ENCODE results near the gene CAMK2N2.
A peak's percentile ranks its signal among the peaks of the same experiment; 100 is the strongest.
"Not testable (repeated sequence)": the region's sequence is repeated elsewhere in the genome, so short reads cannot be mapped to it uniquely, and the experiment has no call there.

CAMK2N2 gene

GRCh38 chr3:184272269-184272668 lies 10.9 kb upstream of the CAMK2N2 start:
- DNase-seq, result no peak

- DNase-seq, result not testable (repeated sequence)
Measured at GRCh38 chr3:184267249-184267648, 5.9 kb upstream of the CAMK2N2 start.

- no peak for DNase-seq
Measured at GRCh38 chr3:184262764-184263179, 1.4 kb upstream of the CAMK2N2 start.

DNA sequence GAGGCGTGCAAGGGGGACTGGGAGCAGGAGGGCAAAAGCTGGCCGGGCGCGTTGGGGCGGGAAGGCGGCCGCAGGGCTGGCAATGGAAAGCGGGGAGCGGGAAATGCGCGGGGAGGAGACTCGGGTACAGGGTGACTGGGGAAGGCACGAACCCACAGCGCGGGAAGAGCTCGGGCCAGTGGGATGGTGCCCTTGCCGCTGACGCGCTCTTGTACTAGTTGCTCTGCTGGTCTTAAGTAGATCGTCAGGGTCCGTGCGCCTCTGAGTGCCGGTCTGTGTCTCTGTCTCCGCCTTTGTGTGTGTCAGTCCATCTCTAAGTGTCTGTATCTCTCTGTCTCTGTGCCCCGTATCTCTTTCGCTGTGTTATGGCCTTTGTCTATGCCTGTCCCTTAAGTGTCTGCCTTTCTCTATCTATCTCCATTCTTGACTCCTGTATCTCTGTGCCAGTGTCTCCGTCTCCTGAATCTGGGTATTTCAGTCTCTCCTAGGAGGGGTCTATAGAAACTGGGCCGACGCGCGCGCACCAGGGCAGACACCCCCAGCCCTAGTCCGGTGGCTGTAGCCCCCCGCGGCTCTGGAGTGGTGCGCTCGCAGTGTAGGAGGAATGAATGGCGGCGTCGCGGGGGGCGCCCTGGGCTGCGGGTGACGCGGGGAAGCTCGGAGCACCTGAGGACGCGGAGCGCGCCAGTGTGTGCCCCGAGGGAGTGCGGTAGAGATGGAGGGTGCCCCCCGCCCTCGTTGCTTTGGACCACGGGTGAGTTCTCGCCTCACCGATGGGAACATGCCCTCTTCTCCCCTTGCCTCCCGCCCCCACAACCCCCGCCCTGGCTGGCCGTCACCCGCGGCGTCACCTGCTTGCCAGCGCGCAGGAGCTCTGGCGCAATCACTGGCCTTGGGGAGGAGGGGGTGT lies 756 bp upstream of the CAMK2N2 start:
- peak; percentile 53 for DNase-seq

GRCh38 chr3:184260724-184261269 lies 556 bp downstream of the CAMK2N2 start:
- no peak for DNase-seq

DNA sequence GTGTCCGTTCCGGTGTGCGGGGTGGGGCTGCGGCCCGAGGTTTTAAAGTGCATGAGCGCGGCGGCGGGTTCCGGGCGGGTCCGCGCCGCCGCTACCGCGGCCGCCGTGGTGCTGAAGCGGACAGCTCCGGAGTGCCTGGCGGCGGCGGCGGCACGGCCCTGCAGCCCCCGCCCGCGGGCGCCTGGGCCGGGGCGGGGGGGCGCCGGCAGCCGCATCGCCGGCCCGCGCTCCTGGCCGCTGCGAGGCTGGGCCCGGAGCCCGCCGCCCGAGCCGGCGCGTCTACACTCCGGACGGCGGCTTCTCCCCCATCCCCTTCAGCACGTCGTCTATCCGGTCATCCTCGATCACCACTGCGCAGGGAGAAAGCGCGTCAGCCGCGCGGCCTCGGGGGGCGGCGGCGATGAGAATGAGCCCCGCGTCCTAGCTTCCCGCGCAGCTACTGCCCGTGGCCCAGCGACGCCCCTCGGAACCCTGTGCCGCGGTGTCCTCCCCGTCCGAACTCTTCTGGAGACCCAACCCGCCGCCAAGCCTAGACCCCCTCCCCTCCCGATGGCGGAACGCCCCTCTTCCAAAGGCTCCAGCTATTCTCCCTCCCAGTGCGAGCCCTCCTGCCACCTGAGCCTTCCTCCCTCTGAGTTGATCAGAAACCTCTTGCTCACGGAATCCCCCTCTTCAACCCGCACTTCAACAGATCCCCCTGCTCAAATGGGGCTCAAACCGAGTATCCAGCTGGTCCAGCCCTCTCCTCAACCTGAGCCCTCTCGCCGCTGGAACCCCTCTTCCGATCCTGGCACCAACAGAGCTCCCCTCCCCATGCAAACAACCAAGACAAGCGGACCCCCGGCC lies 1.3 kb downstream of the CAMK2N2 start:
- peak; percentile 51 for DNase-seq

DNA sequence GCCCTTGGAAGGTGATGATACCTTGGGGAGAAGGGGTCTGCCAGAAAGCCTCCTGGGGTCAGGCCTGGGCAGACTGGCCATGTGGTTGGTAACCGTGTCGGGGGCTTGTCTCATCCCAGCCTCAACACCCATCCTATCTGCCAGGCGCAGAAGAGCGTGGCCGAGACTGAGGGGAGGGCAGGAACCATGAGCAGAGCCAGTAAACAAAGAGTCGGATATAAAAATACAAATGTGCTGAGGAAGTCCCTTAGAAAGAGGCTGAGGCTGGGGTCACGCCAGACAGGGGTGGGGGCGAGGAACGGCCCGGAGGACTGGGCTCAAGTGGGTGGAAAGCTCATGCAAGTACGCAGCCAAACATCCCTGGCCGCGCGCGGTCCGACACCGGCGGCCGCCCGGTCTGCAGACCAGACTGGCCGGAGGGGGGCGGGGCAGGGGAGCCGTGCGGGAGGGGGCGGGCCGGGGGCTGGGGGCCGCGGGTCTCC lies 1.9 kb downstream of the CAMK2N2 start:
- no peak for DNase-seq

DNA sequence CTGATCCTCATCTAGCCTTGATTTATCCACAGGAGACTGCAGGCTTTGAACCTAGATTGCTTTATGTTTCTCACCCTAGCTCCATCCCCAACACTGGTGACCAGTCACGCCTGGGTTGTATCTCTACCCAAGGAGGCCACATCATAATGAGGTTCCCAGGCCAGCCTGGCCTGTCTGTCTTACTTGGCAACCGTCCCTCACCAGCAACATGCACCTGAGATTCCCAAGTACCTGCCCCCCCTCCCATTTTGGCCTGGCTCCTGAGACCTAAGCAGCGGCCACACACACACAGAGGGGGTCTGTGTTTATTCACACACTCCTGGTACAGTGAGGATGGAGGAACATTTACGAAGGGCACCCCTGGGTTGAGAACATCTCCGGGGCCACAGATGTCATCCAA lies 2.4 kb downstream of the CAMK2N2 start:
- DNase-seq, result no peak

DNA sequence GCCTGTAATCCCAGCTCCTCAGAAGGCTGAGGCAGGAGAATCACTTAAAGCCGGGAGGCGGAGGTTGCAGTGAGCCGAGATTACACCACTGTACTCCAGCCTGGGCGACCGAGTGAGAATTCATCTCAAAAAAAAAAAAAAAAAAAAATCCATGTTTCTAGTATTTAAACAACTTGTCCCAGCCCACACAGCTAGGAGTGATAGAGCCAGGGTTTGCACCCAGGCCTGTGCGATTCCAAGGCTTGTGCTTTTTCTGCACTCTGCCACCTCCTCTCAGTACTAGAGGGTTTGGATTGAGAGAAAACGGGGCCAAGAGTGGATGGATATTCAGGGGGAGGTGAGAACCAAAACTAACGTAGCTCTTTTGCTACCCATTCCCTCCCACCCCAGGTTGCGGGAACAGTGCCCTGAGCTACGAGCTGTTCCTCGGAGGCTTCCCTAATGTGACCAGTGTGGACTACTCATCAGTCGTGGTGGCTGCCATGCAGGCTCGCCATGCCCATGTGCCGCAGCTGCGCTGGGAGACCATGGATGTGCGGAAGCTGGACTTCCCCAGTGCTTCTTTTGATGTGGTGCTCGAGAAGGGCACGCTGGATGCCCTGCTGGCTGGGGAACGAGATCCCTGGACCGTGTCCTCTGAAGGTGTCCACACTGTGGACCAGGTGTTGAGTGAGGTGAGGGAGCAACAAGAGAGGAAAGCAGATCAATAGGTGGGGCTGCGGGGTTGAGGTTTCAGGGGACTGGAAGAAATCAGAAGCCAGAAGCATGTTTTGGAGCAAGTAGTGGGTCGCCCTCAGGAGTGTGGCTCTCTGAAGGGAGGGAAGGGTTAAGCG lies 4.1 kb downstream of the CAMK2N2 start:
- no peak for DNase-seq

GRCh38 chr3:184255291-184256039 lies 5.9 kb downstream of the CAMK2N2 start:
- no peak for DNase-seq

GRCh38 chr3:184250167-184250828 lies 11.1 kb downstream of the CAMK2N2 start:
- peak; percentile 96 for DNase-seq

DNA sequence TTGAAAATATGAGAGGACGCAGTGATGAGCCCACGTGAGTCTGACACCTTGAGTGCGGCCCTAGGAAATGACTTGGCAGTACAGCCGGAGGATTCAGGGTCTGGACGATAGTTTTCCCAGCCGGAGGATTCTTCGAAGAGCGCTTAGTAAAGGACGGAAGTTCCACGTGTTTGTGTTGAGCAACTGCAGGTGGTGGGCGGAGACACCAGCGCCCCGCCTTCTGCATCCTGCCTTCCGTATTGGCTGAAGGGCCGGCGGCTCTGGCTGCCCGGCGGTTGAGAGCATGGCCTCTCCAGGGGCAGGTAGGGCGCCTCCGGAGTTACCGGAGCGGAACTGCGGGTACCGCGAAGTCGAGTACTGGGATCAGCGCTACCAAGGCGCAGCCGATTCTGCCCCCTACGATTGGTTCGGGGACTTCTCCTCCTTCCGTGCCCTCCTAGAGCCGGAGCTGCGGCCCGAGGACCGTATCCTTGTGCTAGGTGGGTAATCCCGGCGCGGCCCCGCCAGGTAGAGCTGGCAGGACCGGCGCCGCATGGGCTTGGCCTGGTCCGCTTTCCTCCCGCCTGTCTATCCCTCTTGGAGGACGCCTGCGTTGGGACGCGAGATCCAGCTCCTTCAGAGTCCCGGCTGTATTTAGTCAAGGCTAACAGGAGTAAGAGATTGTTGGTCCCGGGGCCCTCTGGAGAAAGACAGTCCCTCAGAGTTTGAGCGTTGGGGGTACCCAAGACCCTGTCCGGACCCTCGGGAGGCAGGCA lies 11.8 kb downstream of the CAMK2N2 start, which contains the start of gene EEF1AKMT4:
Gene EEF1AKMT4, plus strand, starts transcription at position 261 of the 755 bp plus-strand sequence. Its CDS starts 23 bp downstream, at position 284.
- peak; percentile 96 for DNase-seq

DNA sequence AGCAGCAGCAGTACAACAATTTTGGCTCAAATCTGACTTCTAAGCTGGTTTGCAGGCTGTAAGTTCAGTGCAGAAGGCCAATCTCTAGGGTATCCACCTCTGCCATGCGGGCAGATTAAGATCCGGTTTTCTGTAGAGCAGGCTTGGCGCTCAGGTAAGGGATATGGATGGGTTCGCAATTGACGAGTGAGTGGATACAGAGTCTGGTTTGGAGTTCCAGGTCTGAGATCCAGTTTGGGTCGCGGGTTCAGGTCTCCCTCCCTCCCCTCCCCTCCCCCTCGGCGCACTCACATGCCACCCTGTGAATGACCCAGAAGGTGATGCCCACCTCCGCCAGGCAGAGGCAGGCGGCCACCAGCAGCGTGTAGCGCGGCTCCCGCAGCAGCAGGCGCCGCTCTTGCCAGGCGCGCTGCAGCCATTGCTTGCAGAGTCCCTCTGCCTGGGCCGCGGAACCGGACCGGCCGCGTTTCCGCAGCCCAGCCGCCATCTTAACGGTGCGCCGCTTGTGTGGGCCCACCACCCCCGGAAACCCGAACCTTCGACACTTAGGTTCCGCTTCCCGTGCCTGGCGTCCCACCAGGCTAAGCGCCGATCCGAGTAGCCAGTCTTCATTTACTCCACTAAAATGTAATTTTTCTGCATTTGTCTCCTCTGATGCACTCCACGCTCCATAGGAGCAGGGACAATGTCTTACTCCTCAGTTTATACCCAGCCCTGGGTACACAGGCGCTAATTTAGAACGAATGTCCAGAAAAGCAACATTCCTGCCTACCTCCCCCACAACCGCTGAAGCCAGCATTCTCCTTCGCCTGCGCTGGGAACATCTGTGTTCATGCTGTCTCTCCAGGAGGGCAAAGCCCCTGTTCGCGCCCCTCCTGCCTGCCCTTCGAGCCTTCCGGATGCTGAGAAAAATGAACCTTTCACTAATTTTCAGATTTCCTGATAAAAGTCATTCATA lies 12.6 kb downstream of the CAMK2N2 start, which contains the start of gene ALG3:
Gene ALG3, minus strand, starts transcription at position 509 of the 958 bp plus-strand sequence. Its CDS starts 22 bp downstream, at position 487.
- peak; percentile 92 for DNase-seq

GRCh38 chr3:184242297-184242685 lies 19.1 kb downstream of the CAMK2N2 start:
- no peak for DNase-seq

DNA sequence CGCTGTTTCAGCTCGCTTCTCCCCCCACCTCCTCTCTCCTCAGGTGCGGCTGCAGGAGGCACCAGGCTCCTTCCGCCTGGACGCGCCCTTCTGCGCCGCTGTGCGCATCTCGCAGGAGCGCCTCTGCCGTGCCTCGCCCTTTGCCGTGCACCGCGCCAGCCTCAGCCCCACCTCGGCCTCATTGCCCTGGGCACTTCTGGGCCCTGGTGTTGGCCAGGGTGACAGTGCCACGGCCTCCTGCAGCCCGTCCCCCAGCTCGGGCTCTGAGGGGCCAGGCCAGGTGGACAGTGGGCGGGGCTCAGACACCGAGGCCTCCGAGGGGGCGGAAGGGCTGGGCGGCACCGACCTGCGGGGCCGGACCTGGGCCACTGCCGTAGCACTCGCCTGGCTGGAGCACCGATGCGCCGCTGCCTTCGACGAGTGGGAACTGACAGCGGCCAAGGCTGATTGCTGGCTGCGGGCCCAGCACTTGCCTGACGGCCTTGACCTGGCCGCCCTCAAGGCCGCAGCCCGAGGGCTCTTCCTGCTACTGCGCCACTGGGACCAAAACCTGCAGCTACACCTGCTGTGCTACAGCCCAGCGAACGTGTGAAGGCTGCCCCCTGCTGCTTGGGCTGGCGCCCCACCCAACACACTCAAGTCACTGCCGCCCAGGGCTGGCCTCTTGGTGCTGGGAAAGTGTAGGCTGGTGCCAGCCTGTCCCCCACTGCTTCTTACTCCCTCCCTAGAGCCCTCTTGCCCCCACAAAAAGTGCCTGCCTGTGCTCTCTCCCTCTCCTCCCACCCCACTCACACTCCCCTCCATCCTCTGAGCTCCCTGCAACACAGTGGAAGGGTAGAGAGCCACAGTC lies 19.7 kb downstream of the CAMK2N2 start:
- DNase-seq, result no peak

DNA sequence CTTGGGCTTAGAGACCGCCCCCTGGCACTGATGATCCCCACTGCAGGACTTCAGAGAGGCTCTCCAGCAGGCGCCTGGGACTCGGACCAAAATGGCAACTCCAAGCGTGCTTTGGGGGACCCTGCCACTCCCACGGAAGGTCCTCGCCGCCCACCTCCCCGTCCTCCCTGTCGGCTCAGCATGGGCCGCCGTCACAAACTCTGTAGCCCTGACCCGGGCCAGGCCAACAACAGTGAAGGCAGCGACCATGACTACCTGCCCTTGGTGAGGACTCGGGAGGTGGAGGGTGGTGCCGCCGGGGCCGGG lies 20.3 kb downstream of the CAMK2N2 start:
- no peak for DNase-seq

DNA sequence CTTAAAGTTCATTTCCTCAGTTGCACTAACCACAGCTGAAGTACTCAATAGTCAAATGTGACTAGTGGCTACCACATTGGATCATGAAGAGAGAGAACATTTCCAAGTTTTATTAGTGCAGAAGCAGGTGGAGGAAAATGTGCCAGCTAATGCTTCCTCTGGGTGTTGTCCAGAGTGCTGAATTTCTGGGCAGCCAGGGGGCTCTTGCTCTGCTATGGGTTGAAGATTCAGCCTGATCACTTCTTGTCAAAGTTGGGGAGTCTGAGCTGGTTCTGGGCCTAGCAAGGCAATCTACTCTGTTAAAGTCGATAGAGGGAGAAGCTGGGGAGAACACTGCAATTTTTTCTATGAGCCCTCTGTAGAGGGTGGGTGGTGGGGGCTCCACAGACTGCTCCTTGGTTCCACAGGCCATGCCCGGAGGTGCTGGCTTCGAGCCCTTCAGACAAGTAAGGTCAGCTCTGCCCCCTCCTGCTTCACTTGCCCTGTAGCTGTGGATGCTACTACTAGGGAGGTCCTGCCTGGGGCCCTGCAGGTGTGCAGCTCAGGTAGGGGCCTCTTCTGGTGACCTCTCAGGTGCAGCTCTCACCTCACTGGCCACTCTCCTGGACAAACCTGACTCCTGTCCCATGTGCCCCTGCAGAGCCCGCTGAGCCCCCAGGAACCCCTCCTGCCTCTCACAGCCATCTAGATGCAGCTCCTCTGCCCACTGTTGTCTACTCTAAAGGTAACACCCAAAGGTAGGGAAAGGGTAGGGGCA lies 20.8 kb downstream of the CAMK2N2 start:
- DNase-seq, result no peak
